ENCODE data around the gene RAB4B.

- TF ChIP-seq EZH2 (IDR thresholded peaks at IDR 0.05; ENCODE audit: borderline replicate concordance, insufficient read depth, low read depth, low read length, poor library complexity, severe bottlenecking) (no peak), CTCF (IDR thresholded peaks at IDR 0.05) (no peak)
Observed at GRCh38 chr19:40829205-40829604, 51.2 kb downstream of the RAB4B start.

Data from B cell (primary cell).